ENCODE measurements around the gene COL15A1. TPM values are rescaled to one million over a fixed set of nuclear protein-coding genes. Genes with fewer than 3 reads are reported as not detected.
"Not testable (repeated sequence)": the region's sequence is repeated elsewhere in the genome, so short reads cannot be mapped to it uniquely, and the experiment has no call there.

The COL15A1 gene
- total RNA-seq, 1 experiment from 2014 or later: not detected

GRCh38 chr9:98897745-98898144 is 46.0 kb upstream of the COL15A1 start:
- intact Hi-C loops (cut with micrococcal nuclease): no loop called here
- Mint-ChIP-seq H3K27ac (ENCODE audit: low read depth, unreplicated experiment) (no peak overlapping the region), H3K27me3 (ENCODE audit: insufficient read depth, unreplicated experiment) (peaks cover 4% of the 10 kb centered on the region)

GRCh38 chr9:98899408-98900056 is 44.2 kb upstream of the COL15A1 start:
- Mint-ChIP-seq H3K27ac (ENCODE audit: low read depth, unreplicated experiment) (no peak overlapping the region), H3K4me3 (ENCODE audit: unreplicated experiment) (no peak overlapping the region)
- POLR2A ChIA-PET: interaction anchor here (1.0 kb wide), 1 partner anchor 11 kb away, joined by 4 read pairs; no protein-coding TSS in a partner anchor

More at GRCh38 chr9:98897745-98898144, 46.0 kb upstream of the COL15A1 start:
- POLR2A ChIA-PET: no interaction called here
- H3K4me1 Mint-ChIP-seq (ENCODE audit: insufficient read depth, unreplicated experiment): peaks cover 5% of the 10 kb centered on the region
- H3K36me3 Mint-ChIP-seq (ENCODE audit: insufficient read depth, unreplicated experiment): no peaks in the 10 kb centered on the region
- BruUV-seq (replicated peaks): no TSS peak
- TF ChIP-seq, protein P1, sequence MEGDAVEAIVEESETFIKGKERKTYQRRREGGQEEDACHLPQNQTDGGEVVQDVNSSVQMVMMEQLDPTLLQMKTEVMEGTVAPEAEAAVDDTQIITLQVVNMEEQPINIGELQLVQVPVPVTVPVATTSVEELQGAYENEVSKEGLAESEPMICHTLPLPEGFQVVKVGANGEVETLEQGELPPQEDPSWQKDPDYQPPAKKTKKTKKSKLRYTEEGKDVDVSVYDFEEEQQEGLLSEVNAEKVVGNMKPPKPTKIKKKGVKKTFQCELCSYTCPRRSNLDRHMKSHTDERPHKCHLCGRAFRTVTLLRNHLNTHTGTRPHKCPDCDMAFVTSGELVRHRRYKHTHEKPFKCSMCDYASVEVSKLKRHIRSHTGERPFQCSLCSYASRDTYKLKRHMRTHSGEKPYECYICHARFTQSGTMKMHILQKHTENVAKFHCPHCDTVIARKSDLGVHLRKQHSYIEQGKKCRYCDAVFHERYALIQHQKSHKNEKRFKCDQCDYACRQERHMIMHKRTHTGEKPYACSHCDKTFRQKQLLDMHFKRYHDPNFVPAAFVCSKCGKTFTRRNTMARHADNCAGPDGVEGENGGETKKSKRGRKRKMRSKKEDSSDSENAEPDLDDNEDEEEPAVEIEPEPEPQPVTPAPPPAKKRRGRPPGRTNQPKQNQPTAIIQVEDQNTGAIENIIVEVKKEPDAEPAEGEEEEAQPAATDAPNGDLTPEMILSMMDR (IDR thresholded peaks at IDR 0.05; ENCODE audit: unreplicated experiment): no peak
- DNase-seq (ENCODE audit: unreplicated experiment): peak; percentile 36
- no peak overlapping the region for H3K4me3 Mint-ChIP-seq (ENCODE audit: unreplicated experiment)
- CTCF ChIA-PET: no interaction called here
- no peaks in the 10 kb centered on the region for H3K9me3 Mint-ChIP-seq (ENCODE audit: unreplicated experiment)

DNA sequence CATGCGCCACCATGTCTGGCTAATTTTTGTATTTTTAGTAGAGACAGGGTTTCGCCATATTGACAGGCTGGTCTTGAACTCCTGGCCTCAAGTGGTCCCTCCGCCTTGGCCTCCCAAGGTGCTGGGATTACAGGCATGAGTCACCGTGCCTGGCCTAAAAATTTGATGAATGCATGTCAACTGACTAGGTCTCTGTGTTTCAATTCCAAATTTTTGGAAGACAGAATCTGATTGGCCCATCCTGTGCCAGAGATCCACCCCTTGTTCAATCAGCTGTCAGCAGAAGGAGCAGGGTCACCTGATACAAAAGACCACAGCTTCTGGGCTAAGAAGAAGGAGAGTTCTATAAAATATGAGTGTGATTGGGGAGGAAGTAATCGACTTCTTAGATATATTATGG is 43.5 kb upstream of the COL15A1 start:
- Mint-ChIP-seq H3K27ac (ENCODE audit: low read depth, unreplicated experiment) (no peak overlapping the region), H3K4me1 (ENCODE audit: insufficient read depth, unreplicated experiment) (peaks cover 5% of the 10 kb centered on the region), H3K36me3 (ENCODE audit: insufficient read depth, unreplicated experiment) (no peaks in the 10 kb centered on the region), H3K9me3 (ENCODE audit: unreplicated experiment) (no peaks in the 10 kb centered on the region), H3K4me3 (ENCODE audit: unreplicated experiment) (no peak overlapping the region), H3K27me3 (ENCODE audit: insufficient read depth, unreplicated experiment) (peaks cover 21% of the 10 kb centered on the region)
- intact Hi-C loops (cut with micrococcal nuclease): no loop called here
- TF ChIP-seq, protein P1 (IDR thresholded peaks at IDR 0.05; ENCODE audit: unreplicated experiment): no peak
- BruUV-seq (replicated peaks): no TSS peak
- POLR2A ChIA-PET: no interaction called here
- CTCF ChIA-PET: interaction anchor here (0.5 to 0.7 kb wide), 2 partner anchors 33 to 99 kb away, joined by 3 read pairs; no protein-coding TSS in a partner anchor
- no peak for DNase-seq (ENCODE audit: unreplicated experiment)

More at GRCh38 chr9:98899408-98900056, 44.2 kb upstream of the COL15A1 start:
- TF ChIP-seq, protein P1 (IDR thresholded peaks at IDR 0.05; ENCODE audit: unreplicated experiment): no peak
- CTCF ChIA-PET: interaction anchor here (0.6 kb wide), 1 partner anchor 549 kb away, joined by 3 read pairs; no protein-coding TSS in a partner anchor
- Mint-ChIP-seq H3K27me3 (ENCODE audit: insufficient read depth, unreplicated experiment) (peaks cover 21% of the 10 kb centered on the region), H3K4me1 (ENCODE audit: insufficient read depth, unreplicated experiment) (peaks cover 5% of the 10 kb centered on the region), H3K36me3 (ENCODE audit: insufficient read depth, unreplicated experiment) (no peaks in the 10 kb centered on the region), H3K9me3 (ENCODE audit: unreplicated experiment) (no peaks in the 10 kb centered on the region)
- DNase-seq (ENCODE audit: unreplicated experiment): peak; percentile 70
- intact Hi-C loops (cut with micrococcal nuclease): no loop called here
- no TSS peak for BruUV-seq (replicated peaks)

- ChIA-PET CTCF (interaction anchor here (0.7 kb wide), 1 partner anchor 99 kb away, joined by 3 read pairs; no protein-coding TSS in a partner anchor), POLR2A (no interaction called here)
- peaks cover 21% of the 10 kb centered on the region for H3K27me3 Mint-ChIP-seq (ENCODE audit: insufficient read depth, unreplicated experiment)
- TF ChIP-seq, protein P1 (IDR thresholded peaks at IDR 0.05; ENCODE audit: unreplicated experiment): no peak
- H3K9me3 Mint-ChIP-seq (ENCODE audit: unreplicated experiment): no peaks in the 10 kb centered on the region
- H3K36me3 Mint-ChIP-seq (ENCODE audit: insufficient read depth, unreplicated experiment): no peaks in the 10 kb centered on the region
- DNase-seq (ENCODE audit: unreplicated experiment): no peak
- H3K4me1 Mint-ChIP-seq (ENCODE audit: insufficient read depth, unreplicated experiment): peaks cover 5% of the 10 kb centered on the region
- H3K4me3 Mint-ChIP-seq (ENCODE audit: unreplicated experiment): no peak overlapping the region
- intact Hi-C loops (cut with micrococcal nuclease): no loop called here
- no peak overlapping the region for H3K27ac Mint-ChIP-seq (ENCODE audit: low read depth, unreplicated experiment)
- no TSS peak for BruUV-seq (replicated peaks)
These were observed 43.0 kb upstream of the COL15A1 start for GRCh38 chr9:98900725-98901124.

DNA sequence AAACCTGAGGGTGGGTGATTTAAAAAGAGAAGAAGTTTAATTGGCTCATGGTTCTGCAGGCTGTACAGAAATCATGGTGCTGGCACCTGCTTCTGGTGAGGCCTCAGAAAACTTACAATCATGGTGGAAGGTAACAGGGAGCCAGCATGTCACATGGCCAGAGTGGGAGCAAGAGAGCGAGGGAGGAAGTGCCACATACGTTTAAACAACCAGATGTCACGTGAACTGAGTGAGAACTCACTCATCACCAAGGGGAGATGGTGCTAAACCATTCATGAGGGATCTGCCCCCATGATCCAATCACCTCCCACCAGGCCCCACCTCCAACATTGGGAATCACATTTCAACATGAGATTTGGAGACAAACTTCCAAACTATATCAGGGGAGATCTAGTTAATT is 41.9 kb upstream of the COL15A1 start:
- H3K27me3 Mint-ChIP-seq (ENCODE audit: insufficient read depth, unreplicated experiment): peaks cover 21% of the 10 kb centered on the region
- BruUV-seq (replicated peaks); intact Hi-C loops (cut with micrococcal nuclease); H3K27ac Mint-ChIP-seq (ENCODE audit: low read depth, unreplicated experiment); H3K4me3 Mint-ChIP-seq (ENCODE audit: unreplicated experiment); DNase-seq (ENCODE audit: unreplicated experiment); H3K9me3 Mint-ChIP-seq (ENCODE audit: unreplicated experiment); POLR2A ChIA-PET; H3K36me3 Mint-ChIP-seq (ENCODE audit: insufficient read depth, unreplicated experiment); H3K4me1 Mint-ChIP-seq (ENCODE audit: insufficient read depth, unreplicated experiment): not testable (repeated sequence)
- CTCF ChIA-PET: interaction anchor here (0.6 to 0.7 kb wide), 2 partner anchors 8 to 1058 kb away, joined by 3 read pairs; no protein-coding TSS in a partner anchor

All from MCF 10A (cell line).